ENCODE measurements around the gene PCDHGA8.
A peak's percentile ranks its signal among the peaks of the same experiment; 100 is the strongest.
"Not testable (repeated sequence)": the region's sequence is repeated elsewhere in the genome, so short reads cannot be mapped to it uniquely, and the experiment has no call there.

PCDHGA8 gene

DNA sequence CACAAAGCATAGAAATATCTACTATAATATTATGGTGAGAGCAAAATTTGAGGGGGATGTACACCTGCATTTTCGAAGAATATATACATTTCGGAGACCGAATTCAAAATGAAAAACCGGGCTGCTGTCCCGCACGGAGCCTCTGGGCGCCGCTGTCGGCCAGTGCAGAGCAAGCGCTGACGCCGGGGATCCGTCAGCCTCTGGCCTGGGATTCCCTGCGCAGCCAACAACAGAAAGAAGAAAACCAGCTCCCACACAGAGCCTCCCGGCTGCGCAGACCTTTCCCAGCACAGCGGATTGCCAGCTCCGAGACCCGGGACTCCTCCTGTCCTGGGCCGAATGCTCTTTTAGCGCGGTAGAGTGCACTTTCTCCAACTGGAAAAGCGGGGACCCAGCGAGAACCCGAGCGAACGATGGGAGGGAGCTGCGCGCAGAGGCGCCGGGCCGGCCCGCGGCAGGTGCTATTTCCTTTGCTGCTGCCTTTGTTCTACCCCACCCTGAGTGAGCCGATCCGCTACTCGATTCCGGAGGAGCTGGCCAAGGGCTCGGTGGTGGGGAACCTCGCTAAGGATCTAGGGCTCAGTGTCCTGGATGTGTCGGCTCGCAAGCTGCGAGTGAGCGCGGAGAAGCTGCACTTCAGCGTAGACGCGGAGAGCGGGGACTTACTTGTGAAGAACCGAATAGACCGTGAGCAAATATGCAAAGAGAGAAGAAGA lies 15.5 kb downstream of the PCDHGA8 start, which contains the start of gene PCDHGB6:
TSS of gene PCDHGB6 (plus strand) at position 232 of the 716 bp plus-strand sequence. CDS start at position 414, 182 bp downstream.
- H3K9ac ChIP-seq (ENCODE audit: low read depth in 1 of 2, low read length in 2 of 2); H3K27me3 ChIP-seq (ENCODE audit: control insufficient read depth in 1 of 2, insufficient read depth in 2 of 2, low read length in 2 of 2): not testable (repeated sequence)

DNA sequence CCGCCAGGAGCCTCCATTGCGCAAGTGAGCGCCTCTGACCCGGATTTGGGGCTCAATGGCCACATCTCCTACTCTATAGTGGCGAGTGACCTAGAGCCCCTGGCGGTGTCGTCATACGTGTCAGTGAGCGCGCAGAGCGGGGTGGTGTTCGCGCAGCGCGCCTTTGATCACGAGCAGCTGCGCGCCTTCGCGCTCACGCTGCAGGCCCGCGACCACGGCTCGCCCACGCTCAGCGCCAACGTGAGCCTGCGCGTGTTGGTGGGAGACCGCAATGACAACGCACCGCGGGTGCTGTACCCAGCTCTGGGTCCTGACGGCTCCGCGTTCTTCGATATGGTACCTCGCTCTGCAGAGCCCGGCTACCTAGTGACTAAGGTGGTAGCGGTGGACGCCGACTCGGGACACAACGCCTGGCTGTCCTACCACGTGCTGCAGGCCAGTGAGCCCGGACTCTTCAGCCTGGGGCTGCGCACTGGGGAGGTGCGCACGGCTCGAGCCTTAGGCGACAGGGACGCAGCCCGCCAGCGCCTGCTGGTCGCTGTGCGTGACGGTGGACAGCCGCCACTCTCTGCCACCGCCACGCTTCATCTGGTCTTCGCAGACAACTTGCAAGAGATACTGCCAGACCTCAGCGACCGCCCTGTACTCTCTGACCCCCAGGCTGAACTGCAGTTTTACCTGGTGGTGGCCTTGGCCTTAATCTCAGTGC lies 17.3 kb downstream of the PCDHGA8 start:
- Histone ChIP-seq H3K9ac (ENCODE audit: low read depth in 1 of 2, low read length in 2 of 2) (no peak overlapping the region), H3K4me1 (ENCODE audit: control insufficient read depth in 1 of 2, insufficient read depth in 2 of 2, low read length in 2 of 2) (no peaks in the 10 kb centered on the region), H3K36me3 (ENCODE audit: control insufficient read depth in 1 of 2, insufficient read depth in 2 of 2, low read length in 2 of 2) (no peaks in the 10 kb centered on the region), H3K4me3 (ENCODE audit: low read depth in 1 of 2, low read length in 2 of 2) (peak overlapping the region in 1 of 2 donors; percentile 43), H3K27ac (ENCODE audit: low read depth, low read length) (no peak overlapping the region), H3K9me3 (ENCODE audit: control insufficient read depth in 1 of 2, low read length in 2 of 2) (peaks cover 27 to 33% of the 10 kb centered on the region in 2 donors), H3K27me3 (ENCODE audit: control insufficient read depth in 1 of 2, insufficient read depth in 2 of 2, low read length in 2 of 2) (peaks cover 0 to 5% of the 10 kb centered on the region in 2 donors)

More for the DNA sequence above, 15.5 kb downstream of the PCDHGA8 start, which contains the start of gene PCDHGB6:
- H3K36me3 ChIP-seq (ENCODE audit: control insufficient read depth in 1 of 2, insufficient read depth in 2 of 2, low read length in 2 of 2); H3K27ac ChIP-seq (ENCODE audit: low read depth, low read length); H3K4me1 ChIP-seq (ENCODE audit: control insufficient read depth in 1 of 2, insufficient read depth in 2 of 2, low read length in 2 of 2): not testable (repeated sequence)
- H3K9me3 ChIP-seq (ENCODE audit: control insufficient read depth in 1 of 2, low read length in 2 of 2) = peaks cover 26 to 43% of the 10 kb centered on the region in 2 donors
- H3K4me3 ChIP-seq (ENCODE audit: low read depth in 1 of 2, low read length in 2 of 2) = peak within 1 kb of the TSS in 1 of 2 donors; percentile 36

DNA sequence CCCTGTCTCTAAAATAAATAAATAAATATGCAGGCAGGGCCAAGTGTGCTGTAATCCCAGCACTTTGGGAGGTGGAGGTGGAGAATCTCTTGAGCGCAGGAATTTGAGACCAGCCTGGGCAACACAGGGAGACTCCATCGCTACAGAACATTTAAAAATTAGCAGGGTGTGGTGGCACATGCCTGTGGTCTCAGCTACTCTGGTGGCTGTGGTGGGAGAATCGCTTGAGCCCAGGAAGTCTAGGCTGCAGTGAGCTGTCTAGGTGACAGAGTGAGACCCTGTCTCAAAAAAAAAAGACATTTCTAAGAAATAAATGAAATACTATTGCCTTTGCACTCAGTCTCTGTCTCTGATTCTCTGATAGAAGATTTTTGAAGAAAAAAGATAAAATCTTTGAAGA lies 19.1 kb downstream of the PCDHGA8 start:
- H3K36me3 ChIP-seq (ENCODE audit: control insufficient read depth in 1 of 2, insufficient read depth in 2 of 2, low read length in 2 of 2) = no peaks in the 10 kb centered on the region
- H3K4me1 ChIP-seq (ENCODE audit: control insufficient read depth in 1 of 2, insufficient read depth in 2 of 2, low read length in 2 of 2) = no peaks in the 10 kb centered on the region
- no peak overlapping the region for H3K4me3 ChIP-seq (ENCODE audit: low read depth in 1 of 2, low read length in 2 of 2)
- H3K27me3 ChIP-seq (ENCODE audit: control insufficient read depth in 1 of 2, insufficient read depth in 2 of 2, low read length in 2 of 2) = peaks cover 0 to 5% of the 10 kb centered on the region in 2 donors
- H3K27ac ChIP-seq (ENCODE audit: low read depth, low read length) = no peak overlapping the region
- H3K9me3 ChIP-seq (ENCODE audit: control insufficient read depth in 1 of 2, low read length in 2 of 2) = peaks cover 24 to 39% of the 10 kb centered on the region in 2 donors
- no peak overlapping the region for H3K9ac ChIP-seq (ENCODE audit: low read depth in 1 of 2, low read length in 2 of 2)

DNA sequence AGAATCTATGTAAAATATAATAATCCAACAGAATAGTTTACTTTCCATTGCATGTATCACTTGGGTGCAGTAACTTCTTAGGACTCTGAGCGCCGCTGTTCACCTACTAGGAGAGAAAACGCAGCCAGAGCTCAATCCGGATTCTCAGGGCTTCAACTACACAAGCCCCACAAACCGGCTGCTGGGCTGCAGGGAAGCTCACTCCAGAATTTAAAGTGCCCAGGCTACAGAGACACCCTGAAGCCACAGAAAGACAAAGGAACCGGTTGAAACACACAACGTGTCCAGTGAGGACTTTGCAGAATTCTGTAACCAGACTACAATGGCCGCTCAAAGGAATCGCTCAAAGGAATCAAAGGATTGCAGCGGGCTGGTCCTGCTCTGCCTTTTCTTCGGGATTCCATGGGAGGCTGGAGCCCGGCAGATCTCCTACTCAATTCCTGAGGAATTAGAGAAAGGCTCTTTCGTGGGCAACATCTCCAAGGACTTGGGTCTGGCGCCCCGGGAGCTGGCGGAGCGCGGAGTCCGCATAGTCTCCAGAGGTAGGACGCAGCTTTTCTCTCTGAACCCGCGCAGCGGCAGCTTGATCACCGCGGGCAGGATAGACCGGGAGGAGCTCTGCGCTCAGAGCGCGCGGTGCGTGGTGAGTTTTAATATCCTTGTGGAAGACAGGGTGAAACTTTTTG lies 20.6 kb downstream of the PCDHGA8 start, which contains the start of gene PCDHGA10:
TSS of gene PCDHGA10 (plus strand) at position 134 of the 686 bp plus-strand sequence. CDS start at position 323, 189 bp downstream.
- peaks cover 0 to 5% of the 10 kb centered on the region in 2 donors for H3K27me3 ChIP-seq (ENCODE audit: control insufficient read depth in 1 of 2, insufficient read depth in 2 of 2, low read length in 2 of 2)
- no peak within 1 kb of the TSS for H3K27ac ChIP-seq (ENCODE audit: low read depth, low read length)
- H3K9me3 ChIP-seq (ENCODE audit: control insufficient read depth in 1 of 2, low read length in 2 of 2) = peaks cover 28 to 42% of the 10 kb centered on the region in 2 donors
- H3K9ac ChIP-seq (ENCODE audit: low read depth in 1 of 2, low read length in 2 of 2) = no peak within 1 kb of the TSS
- H3K36me3 ChIP-seq (ENCODE audit: control insufficient read depth in 1 of 2, insufficient read depth in 2 of 2, low read length in 2 of 2) = no peaks in the 10 kb centered on the region
- H3K4me3 ChIP-seq (ENCODE audit: low read depth in 1 of 2, low read length in 2 of 2) = peak within 1 kb of the TSS; percentile 56 to 68
- no peaks in the 10 kb centered on the region for H3K4me1 ChIP-seq (ENCODE audit: control insufficient read depth in 1 of 2, insufficient read depth in 2 of 2, low read length in 2 of 2)

DNA sequence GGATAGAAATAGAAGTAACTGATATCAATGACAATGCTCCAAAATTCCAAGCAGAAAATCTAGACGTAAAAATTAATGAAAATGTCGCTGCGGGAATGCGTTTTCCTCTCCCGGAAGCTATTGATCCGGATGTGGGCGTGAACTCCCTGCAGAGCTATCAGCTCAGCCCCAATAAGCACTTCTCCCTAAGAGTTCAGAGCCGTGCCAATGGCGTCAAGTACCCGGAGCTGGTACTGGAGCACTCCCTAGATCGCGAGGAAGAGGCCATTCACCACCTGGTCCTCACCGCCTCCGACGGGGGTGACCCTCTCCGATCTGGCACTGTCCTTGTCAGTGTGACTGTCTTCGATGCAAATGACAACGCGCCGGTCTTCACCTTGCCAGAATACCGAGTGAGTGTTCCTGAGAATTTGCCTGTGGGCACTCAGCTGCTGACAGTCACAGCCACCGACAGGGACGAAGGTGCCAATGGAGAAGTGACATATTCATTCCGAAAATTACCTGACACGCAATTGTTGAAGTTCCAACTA lies 21.2 kb downstream of the PCDHGA8 start:
- H3K9ac ChIP-seq (ENCODE audit: low read depth in 1 of 2, low read length in 2 of 2) = no peak overlapping the region
- no peaks in the 10 kb centered on the region for H3K4me1 ChIP-seq (ENCODE audit: control insufficient read depth in 1 of 2, insufficient read depth in 2 of 2, low read length in 2 of 2)
- H3K4me3 ChIP-seq (ENCODE audit: low read depth in 1 of 2, low read length in 2 of 2) = peak overlapping the region; percentile 56 to 68
- H3K36me3 ChIP-seq (ENCODE audit: control insufficient read depth in 1 of 2, insufficient read depth in 2 of 2, low read length in 2 of 2) = no peaks in the 10 kb centered on the region
- H3K9me3 ChIP-seq (ENCODE audit: control insufficient read depth in 1 of 2, low read length in 2 of 2) = peaks cover 34 to 45% of the 10 kb centered on the region in 2 donors
- no peak overlapping the region for H3K27ac ChIP-seq (ENCODE audit: low read depth, low read length)
- peaks cover 0 to 5% of the 10 kb centered on the region in 2 donors for H3K27me3 ChIP-seq (ENCODE audit: control insufficient read depth in 1 of 2, insufficient read depth in 2 of 2, low read length in 2 of 2)

DNA sequence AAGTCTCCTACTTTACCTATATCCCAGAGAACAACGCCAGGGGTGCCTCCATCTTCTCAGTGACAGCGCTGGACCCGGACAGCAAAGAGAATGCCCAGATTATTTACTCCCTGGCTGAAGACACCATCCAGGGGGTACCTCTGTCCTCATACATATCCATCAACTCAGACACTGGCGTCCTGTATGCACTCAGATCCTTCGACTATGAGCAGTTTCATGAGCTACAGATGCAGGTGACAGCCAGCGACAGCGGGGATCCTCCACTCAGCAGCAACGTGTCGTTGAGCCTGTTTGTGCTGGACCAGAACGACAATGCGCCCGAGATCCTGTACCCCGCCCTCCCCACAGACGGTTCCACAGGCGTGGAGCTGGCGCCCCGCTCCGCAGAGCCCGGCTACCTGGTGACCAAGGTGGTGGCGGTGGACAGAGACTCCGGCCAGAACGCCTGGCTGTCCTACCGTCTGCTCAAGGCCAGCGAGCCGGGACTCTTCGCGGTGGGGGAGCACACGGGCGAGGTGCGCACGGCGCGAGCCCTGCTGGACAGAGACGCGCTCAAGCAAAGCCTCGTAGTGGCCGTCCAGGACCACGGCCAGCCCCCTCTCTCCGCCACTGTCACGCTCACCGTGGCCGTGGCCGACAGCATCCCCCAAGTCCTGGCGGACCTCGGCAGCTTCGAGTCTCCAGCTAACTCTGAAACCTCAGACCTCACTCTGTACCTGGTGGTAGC lies 22.3 kb downstream of the PCDHGA8 start:
- not testable (repeated sequence) for H3K27me3 ChIP-seq (ENCODE audit: control insufficient read depth in 1 of 2, insufficient read depth in 2 of 2, low read length in 2 of 2); H3K27ac ChIP-seq (ENCODE audit: low read depth, low read length); H3K36me3 ChIP-seq (ENCODE audit: control insufficient read depth in 1 of 2, insufficient read depth in 2 of 2, low read length in 2 of 2); H3K9ac ChIP-seq (ENCODE audit: low read depth in 1 of 2, low read length in 2 of 2); H3K4me1 ChIP-seq (ENCODE audit: control insufficient read depth in 1 of 2, insufficient read depth in 2 of 2, low read length in 2 of 2)
- Histone ChIP-seq H3K9me3 (ENCODE audit: control insufficient read depth in 1 of 2, low read length in 2 of 2) (peaks cover 34 to 45% of the 10 kb centered on the region in 2 donors), H3K4me3 (ENCODE audit: low read depth in 1 of 2, low read length in 2 of 2) (peak overlapping the region in 1 of 2 donors; percentile 38)

DNA sequence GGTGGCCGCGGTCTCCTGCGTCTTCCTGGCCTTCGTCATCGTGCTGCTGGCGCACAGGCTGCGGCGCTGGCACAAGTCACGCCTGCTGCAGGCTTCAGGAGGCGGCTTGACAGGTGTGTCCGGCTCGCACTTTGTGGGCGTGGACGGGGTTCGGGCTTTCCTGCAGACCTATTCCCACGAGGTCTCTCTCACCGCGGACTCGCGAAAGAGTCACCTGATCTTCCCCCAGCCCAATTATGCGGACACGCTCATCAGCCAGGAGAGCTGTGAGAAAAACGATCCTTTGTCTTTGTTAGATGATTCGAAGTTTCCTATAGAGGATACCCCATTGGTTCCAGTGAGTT lies 22.8 kb downstream of the PCDHGA8 start:
- H3K4me3 ChIP-seq (ENCODE audit: low read depth in 1 of 2, low read length in 2 of 2); H3K27me3 ChIP-seq (ENCODE audit: control insufficient read depth in 1 of 2, insufficient read depth in 2 of 2, low read length in 2 of 2); H3K9ac ChIP-seq (ENCODE audit: low read depth in 1 of 2, low read length in 2 of 2); H3K27ac ChIP-seq (ENCODE audit: low read depth, low read length); H3K36me3 ChIP-seq (ENCODE audit: control insufficient read depth in 1 of 2, insufficient read depth in 2 of 2, low read length in 2 of 2); H3K4me1 ChIP-seq (ENCODE audit: control insufficient read depth in 1 of 2, insufficient read depth in 2 of 2, low read length in 2 of 2): not testable (repeated sequence)
- H3K9me3 ChIP-seq (ENCODE audit: control insufficient read depth in 1 of 2, low read length in 2 of 2) = peaks cover 33 to 45% of the 10 kb centered on the region in 2 donors

DNA sequence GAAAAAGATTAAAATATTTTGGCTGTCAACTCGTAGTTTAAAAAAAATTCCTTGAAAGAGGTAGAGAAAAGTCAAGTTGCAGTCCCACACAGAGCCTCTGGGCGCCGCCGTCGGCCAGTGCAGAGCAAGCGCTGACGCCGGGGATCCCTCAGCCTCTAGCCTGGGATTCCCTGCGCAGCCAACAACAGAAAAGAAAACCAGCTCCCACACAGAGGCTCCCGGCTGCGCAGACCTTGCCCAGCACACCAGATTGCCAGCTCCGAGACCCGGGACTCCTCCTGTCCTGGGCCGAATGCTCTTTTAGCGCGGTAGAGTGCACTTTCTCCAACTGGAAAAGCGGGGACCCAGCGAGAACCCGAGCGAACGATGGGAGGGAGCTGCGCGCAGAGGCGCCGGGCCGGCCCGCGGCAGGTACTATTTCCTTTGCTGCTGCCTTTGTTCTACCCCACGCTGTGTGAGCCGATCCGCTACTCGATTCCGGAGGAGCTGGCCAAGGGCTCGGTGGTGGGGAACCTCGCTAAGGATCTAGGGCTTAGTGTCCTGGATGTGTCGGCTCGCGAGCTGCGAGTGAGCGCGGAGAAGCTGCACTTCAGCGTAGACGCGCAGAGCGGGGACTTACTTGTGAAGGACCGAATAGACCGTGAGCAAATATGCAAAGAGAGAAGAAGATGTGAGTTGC lies 25.2 kb downstream of the PCDHGA8 start, which contains the start of gene PCDHGB7:
TSS of gene PCDHGB7 (plus strand) at position 184 of the 679 bp plus-strand sequence. CDS start at position 367, 183 bp downstream.
- Histone ChIP-seq H3K4me3 (ENCODE audit: low read depth in 1 of 2, low read length in 2 of 2) (peak within 1 kb of the TSS; percentile 39 to 53), H3K9me3 (ENCODE audit: control insufficient read depth in 1 of 2, low read length in 2 of 2) (peaks cover 48 to 66% of the 10 kb centered on the region in 2 donors)
- not testable (repeated sequence) for H3K27me3 ChIP-seq (ENCODE audit: control insufficient read depth in 1 of 2, insufficient read depth in 2 of 2, low read length in 2 of 2); H3K36me3 ChIP-seq (ENCODE audit: control insufficient read depth in 1 of 2, insufficient read depth in 2 of 2, low read length in 2 of 2); H3K4me1 ChIP-seq (ENCODE audit: control insufficient read depth in 1 of 2, insufficient read depth in 2 of 2, low read length in 2 of 2); H3K27ac ChIP-seq (ENCODE audit: low read depth, low read length); H3K9ac ChIP-seq (ENCODE audit: low read depth in 1 of 2, low read length in 2 of 2)
